GM18502 (cell line): ENCODE measurements around the gene MOB3B.
"Not testable (repeated sequence)": the region's sequence is repeated elsewhere in the genome, so short reads cannot be mapped to it uniquely, and the experiment has no call there.

Experiments used
- ATAC-seq: cut with Tn5 transposase; IDR thresholded peaks from one replicate; pipeline ENCODE4 v1.9.1; 2021; ENCODE audit warnings: mild to moderate bottlenecking; ENCODE audit not compliant: unreplicated experiment, poor library complexity

Gene MOB3B

GRCh38 chr9:27453860-27454553, 75.6 kb downstream of the MOB3B start:
- no peak for ATAC-seq

GRCh38 chr9:27451207-27451797, 78.3 kb downstream of the MOB3B start:
- no peak for ATAC-seq

- no peak for ATAC-seq
Measured at GRCh38 chr9:27450752-27451151, 78.9 kb downstream of the MOB3B start.

GRCh38 chr9:27448356-27448755, 81.3 kb downstream of the MOB3B start:
- ATAC-seq, result not testable (repeated sequence)

- no peak for ATAC-seq
Measured at GRCh38 chr9:27447031-27447683, 82.5 kb downstream of the MOB3B start.

- ATAC-seq, result no peak
Measured at GRCh38 chr9:27445688-27446087, 83.9 kb downstream of the MOB3B start.

GRCh38 chr9:27445057-27445595, 84.5 kb downstream of the MOB3B start:
- no peak for ATAC-seq

GRCh38 chr9:27442464-27442863, 87.2 kb downstream of the MOB3B start:
- no peak for ATAC-seq

- peak; percentile 95 for ATAC-seq
Measured at GRCh38 chr9:27441741-27442070, 87.9 kb downstream of the MOB3B start.

- peak; percentile 48 for ATAC-seq
Measured at GRCh38 chr9:27440888-27441740, 88.5 kb downstream of the MOB3B start.

GRCh38 chr9:27438522-27438921, 91.1 kb downstream of the MOB3B start:
- ATAC-seq, result no peak

GRCh38 chr9:27437652-27438373, 91.8 kb downstream of the MOB3B start:
- ATAC-seq, result no peak

GRCh38 chr9:27436234-27436633, 93.4 kb downstream of the MOB3B start:
- ATAC-seq, result no peak

GRCh38 chr9:27433631-27434325, 95.8 kb downstream of the MOB3B start:
- ATAC-seq, result no peak

- ATAC-seq, result no peak
Measured at GRCh38 chr9:27432308-27432707, 97.3 kb downstream of the MOB3B start.

- ATAC-seq, result no peak
Measured at GRCh38 chr9:27431543-27432147, 98.0 kb downstream of the MOB3B start.

- no peak for ATAC-seq
Measured at GRCh38 chr9:27430750-27431535, 98.7 kb downstream of the MOB3B start.

GRCh38 chr9:27429917-27430316, 99.7 kb downstream of the MOB3B start:
- no peak for ATAC-seq
